ENCODE data around the gene AKAP6. TPM values are rescaled to one million over a fixed set of nuclear protein-coding genes. Genes with fewer than 3 reads are reported as not detected.

Gene AKAP6
- total and polyA plus RNA-seq, 2 experiments from 2014 or later: 0.38 to 0.42 TPM

DNA sequence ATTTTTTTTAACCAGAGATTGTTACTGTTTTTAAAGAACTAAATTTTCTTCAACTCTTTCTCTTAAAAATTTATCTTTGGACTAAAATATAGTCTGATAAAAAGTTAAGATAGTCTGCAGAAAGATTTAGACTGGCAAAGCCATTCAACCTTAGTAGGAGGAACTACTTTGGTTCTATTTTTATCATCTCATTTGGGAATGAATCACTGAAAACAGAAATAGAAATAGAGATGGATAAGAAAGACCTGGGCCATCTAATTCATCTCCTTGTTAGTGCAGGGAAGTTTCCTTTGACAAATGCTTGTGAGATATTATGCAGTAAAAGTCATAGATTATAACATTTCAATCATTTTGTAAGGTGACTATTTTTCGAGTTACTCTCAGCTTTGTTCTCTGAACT lies 346.3 kb downstream of the AKAP6 start:
- no peaks in the 10 kb centered on the region for H3K9me2 ChIP-seq (ENCODE audit: insufficient read depth)
- H3K4me2 ChIP-seq: no peak overlapping the region
- Mint-ChIP-seq H3K4me1 (peaks cover 2% of the 10 kb centered on the region; the same call in 1 of the 3 replicates), H3K9me3 (peaks cover 2% of the 10 kb centered on the region; the same call in 2 of the 3 replicates), H3K27ac (no peak overlapping the region), H3K4me3 (no peak overlapping the region), H3K36me3 (ENCODE audit: low read depth) (no peaks in the 10 kb centered on the region), H3K27me3 (ENCODE audit: insufficient read depth, low read depth, poor library complexity) (no peaks in the 10 kb centered on the region)
- DNase-seq (ENCODE audit: low spot score) (no peak), ATAC-seq (no peak)
- H3K36me3 ChIP-seq (ENCODE audit: insufficient read depth): no peaks in the 10 kb centered on the region
- H3K4me1 ChIP-seq (ENCODE audit: insufficient read depth): no peaks in the 10 kb centered on the region
- H3K79me2 ChIP-seq (replicated peaks; ENCODE audit: insufficient read depth): no peaks in the 10 kb centered on the region
- H3K27me3 ChIP-seq (ENCODE audit: insufficient read depth): no peaks in the 10 kb centered on the region
- no peak overlapping the region for H3K27ac ChIP-seq (ENCODE audit: low read depth)
- H3F3A ChIP-seq (replicated peaks; ENCODE audit: low read depth): no peaks in the 10 kb centered on the region
- no peaks in the 10 kb centered on the region for H4K20me1 ChIP-seq (replicated peaks; ENCODE audit: insufficient read depth)
- no peak overlapping the region for H2AFZ ChIP-seq
- H3K4me3 ChIP-seq: no peak overlapping the region
- TF ChIP-seq, protein P1, sequence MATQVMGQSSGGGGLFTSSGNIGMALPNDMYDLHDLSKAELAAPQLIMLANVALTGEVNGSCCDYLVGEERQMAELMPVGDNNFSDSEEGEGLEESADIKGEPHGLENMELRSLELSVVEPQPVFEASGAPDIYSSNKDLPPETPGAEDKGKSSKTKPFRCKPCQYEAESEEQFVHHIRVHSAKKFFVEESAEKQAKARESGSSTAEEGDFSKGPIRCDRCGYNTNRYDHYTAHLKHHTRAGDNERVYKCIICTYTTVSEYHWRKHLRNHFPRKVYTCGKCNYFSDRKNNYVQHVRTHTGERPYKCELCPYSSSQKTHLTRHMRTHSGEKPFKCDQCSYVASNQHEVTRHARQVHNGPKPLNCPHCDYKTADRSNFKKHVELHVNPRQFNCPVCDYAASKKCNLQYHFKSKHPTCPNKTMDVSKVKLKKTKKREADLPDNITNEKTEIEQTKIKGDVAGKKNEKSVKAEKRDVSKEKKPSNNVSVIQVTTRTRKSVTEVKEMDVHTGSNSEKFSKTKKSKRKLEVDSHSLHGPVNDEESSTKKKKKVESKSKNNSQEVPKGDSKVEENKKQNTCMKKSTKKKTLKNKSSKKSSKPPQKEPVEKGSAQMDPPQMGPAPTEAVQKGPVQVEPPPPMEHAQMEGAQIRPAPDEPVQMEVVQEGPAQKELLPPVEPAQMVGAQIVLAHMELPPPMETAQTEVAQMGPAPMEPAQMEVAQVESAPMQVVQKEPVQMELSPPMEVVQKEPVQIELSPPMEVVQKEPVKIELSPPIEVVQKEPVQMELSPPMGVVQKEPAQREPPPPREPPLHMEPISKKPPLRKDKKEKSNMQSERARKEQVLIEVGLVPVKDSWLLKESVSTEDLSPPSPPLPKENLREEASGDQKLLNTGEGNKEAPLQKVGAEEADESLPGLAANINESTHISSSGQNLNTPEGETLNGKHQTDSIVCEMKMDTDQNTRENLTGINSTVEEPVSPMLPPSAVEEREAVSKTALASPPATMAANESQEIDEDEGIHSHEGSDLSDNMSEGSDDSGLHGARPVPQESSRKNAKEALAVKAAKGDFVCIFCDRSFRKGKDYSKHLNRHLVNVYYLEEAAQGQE (IDR thresholded peaks at IDR 0.05; ENCODE audit: unreplicated experiment): no peak
- TF ChIP-seq STAT1 (IDR thresholded peaks at IDR 0.05; ENCODE audit: unreplicated experiment) (no peak), ZNF331 (CRISPR knock-in tag; IDR thresholded peaks at IDR 0.05; ENCODE audit: low read depth) (no peak), EZH2 (IDR thresholded peaks at IDR 0.05; ENCODE audit: low read depth, unreplicated experiment) (no peak), CREB1 (CRISPR knock-in tag; IDR thresholded peaks at IDR 0.05; ENCODE audit: low read depth) (no peak), NANOG (IDR thresholded peaks at IDR 0.05; ENCODE audit: borderline replicate concordance) (no peak), ZNF114 (CRISPR knock-in tag; IDR thresholded peaks at IDR 0.05) (no peak), EZH2phosphoT487 (IDR thresholded peaks at IDR 0.05; ENCODE audit: unreplicated experiment) (no peak), JUNB (IDR thresholded peaks at IDR 0.05; ENCODE audit: unreplicated experiment) (no peak), POLR2AphosphoS5 (IDR thresholded peaks at IDR 0.05; ENCODE audit: low read depth) (no peak)
- TF ChIP-seq, protein P2, sequence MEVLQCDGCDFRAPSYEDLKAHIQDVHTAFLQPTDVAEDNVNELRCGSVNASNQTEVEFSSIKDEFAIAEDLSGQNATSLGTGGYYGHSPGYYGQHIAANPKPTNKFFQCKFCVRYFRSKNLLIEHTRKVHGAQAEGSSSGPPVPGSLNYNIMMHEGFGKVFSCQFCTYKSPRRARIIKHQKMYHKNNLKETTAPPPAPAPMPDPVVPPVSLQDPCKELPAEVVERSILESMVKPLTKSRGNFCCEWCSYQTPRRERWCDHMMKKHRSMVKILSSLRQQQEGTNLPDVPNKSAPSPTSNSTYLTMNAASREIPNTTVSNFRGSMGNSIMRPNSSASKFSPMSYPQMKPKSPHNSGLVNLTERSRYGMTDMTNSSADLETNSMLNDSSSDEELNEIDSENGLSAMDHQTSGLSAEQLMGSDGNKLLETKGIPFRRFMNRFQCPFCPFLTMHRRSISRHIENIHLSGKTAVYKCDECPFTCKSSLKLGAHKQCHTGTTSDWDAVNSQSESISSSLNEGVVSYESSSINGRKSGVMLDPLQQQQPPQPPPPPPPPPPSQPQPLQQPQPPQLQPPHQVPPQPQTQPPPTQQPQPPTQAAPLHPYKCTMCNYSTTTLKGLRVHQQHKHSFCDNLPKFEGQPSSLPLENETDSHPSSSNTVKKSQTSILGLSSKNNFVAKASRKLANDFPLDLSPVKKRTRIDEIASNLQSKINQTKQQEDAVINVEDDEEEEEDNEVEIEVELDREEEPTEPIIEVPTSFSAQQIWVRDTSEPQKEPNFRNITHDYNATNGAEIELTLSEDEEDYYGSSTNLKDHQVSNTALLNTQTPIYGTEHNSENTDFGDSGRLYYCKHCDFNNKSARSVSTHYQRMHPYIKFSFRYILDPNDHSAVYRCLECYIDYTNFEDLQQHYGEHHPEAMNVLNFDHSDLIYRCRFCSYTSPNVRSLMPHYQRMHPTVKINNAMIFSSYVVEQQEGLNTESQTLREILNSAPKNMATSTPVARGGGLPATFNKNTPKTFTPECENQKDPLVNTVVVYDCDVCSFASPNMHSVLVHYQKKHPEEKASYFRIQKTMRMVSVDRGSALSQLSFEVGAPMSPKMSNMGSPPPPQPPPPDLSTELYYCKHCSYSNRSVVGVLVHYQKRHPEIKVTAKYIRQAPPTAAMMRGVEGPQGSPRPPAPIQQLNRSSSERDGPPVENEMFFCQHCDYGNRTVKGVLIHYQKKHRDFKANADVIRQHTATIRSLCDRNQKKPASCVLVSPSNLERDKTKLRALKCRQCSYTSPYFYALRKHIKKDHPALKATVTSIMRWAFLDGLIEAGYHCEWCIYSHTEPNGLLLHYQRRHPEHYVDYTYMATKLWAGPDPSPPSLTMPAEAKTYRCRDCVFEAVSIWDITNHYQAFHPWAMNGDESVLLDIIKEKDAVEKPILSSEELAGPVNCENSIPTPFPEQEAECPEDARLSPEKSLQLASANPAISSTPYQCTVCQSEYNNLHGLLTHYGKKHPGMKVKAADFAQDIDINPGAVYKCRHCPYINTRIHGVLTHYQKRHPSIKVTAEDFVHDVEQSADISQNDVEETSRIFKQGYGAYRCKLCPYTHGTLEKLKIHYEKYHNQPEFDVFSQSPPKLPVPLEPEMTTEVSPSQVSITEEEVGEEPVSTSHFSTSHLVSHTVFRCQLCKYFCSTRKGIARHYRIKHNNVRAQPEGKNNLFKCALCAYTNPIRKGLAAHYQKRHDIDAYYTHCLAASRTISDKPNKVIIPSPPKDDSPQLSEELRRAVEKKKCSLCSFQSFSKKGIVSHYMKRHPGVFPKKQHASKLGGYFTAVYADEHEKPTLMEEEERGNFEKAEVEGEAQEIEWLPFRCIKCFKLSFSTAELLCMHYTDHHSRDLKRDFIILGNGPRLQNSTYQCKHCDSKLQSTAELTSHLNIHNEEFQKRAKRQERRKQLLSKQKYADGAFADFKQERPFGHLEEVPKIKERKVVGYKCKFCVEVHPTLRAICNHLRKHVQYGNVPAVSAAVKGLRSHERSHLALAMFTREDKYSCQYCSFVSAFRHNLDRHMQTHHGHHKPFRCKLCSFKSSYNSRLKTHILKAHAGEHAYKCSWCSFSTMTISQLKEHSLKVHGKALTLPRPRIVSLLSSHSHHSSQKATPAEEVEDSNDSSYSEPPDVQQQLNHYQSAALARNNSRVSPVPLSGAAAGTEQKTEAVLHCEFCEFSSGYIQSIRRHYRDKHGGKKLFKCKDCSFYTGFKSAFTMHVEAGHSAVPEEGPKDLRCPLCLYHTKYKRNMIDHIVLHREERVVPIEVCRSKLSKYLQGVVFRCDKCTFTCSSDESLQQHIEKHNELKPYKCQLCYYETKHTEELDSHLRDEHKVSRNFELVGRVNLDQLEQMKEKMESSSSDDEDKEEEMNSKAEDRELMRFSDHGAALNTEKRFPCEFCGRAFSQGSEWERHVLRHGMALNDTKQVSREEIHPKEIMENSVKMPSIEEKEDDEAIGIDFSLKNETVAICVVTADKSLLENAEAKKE (CRISPR knock-in tag; IDR thresholded peaks at IDR 0.05): no peak
- TF ChIP-seq, protein P3, sequence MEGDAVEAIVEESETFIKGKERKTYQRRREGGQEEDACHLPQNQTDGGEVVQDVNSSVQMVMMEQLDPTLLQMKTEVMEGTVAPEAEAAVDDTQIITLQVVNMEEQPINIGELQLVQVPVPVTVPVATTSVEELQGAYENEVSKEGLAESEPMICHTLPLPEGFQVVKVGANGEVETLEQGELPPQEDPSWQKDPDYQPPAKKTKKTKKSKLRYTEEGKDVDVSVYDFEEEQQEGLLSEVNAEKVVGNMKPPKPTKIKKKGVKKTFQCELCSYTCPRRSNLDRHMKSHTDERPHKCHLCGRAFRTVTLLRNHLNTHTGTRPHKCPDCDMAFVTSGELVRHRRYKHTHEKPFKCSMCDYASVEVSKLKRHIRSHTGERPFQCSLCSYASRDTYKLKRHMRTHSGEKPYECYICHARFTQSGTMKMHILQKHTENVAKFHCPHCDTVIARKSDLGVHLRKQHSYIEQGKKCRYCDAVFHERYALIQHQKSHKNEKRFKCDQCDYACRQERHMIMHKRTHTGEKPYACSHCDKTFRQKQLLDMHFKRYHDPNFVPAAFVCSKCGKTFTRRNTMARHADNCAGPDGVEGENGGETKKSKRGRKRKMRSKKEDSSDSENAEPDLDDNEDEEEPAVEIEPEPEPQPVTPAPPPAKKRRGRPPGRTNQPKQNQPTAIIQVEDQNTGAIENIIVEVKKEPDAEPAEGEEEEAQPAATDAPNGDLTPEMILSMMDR (conservative IDR thresholded peaks at IDR 0.05; ENCODE audit: low read depth in 2 of 2): no peak
- TF ChIP-seq, protein P4, sequence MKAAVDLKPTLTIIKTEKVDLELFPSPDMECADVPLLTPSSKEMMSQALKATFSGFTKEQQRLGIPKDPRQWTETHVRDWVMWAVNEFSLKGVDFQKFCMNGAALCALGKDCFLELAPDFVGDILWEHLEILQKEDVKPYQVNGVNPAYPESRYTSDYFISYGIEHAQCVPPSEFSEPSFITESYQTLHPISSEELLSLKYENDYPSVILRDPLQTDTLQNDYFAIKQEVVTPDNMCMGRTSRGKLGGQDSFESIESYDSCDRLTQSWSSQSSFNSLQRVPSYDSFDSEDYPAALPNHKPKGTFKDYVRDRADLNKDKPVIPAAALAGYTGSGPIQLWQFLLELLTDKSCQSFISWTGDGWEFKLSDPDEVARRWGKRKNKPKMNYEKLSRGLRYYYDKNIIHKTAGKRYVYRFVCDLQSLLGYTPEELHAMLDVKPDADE (IDR thresholded peaks at IDR 0.05): no peak

All from GM23338 (cell line).